Rectal smooth muscle tissue (tissue), 1 donor: ENCODE data around the gene BMP8B.
"Not testable (repeated sequence)": the region's sequence is repeated elsewhere in the genome, so short reads cannot be mapped to it uniquely, and the experiment has no call there.

ENCODE experiments used
- H3K27ac ChIP-seq: one replicate; pipeline ENCODE4 v1.7.0; 2013; ENCODE audit warnings: low read depth, low read length, inconsistent platforms
- H3K27me3 ChIP-seq: one replicate; pipeline ENCODE4 v1.7.0; 2013; ENCODE audit warnings: low read length; ENCODE audit not compliant: control insufficient read depth, insufficient read depth
- H3K36me3 ChIP-seq: one replicate; pipeline ENCODE4 v1.7.0; 2013; ENCODE audit warnings: low read length; ENCODE audit not compliant: control insufficient read depth, insufficient read depth
- H3K4me1 ChIP-seq: one replicate; pipeline ENCODE4 v1.7.0; 2013; ENCODE audit warnings: low read length; ENCODE audit not compliant: control insufficient read depth, insufficient read depth
- H3K4me3 ChIP-seq: one replicate; pipeline ENCODE4 v1.7.0; 2013; ENCODE audit warnings: low read length
- H3K9ac ChIP-seq: one replicate; pipeline ENCODE4 v1.7.0; 2013; ENCODE audit warnings: low read length

Gene BMP8B

GRCh38 chr1:39771022-39771532 lies 17.6 kb downstream of the BMP8B start, which contains the start of gene OXCT2:
Gene OXCT2 (minus strand): TSS chr1:39771348. CDS start chr1:39771255, 93 bp downstream.
- H3K4me3 ChIP-seq, H3K4me1 ChIP-seq, H3K27me3 ChIP-seq, H3K36me3 ChIP-seq, H3K27ac ChIP-seq, H3K9ac ChIP-seq: not testable (repeated sequence)

- not testable (repeated sequence) for H3K4me3 ChIP-seq, H3K36me3 ChIP-seq, H3K27ac ChIP-seq
Observed at GRCh38 chr1:39770100-39771021, 18.3 kb downstream of the BMP8B start.

GRCh38 chr1:39769502-39769901 lies 19.2 kb downstream of the BMP8B start:
- not testable (repeated sequence) for H3K4me1 ChIP-seq, H3K36me3 ChIP-seq, H3K9ac ChIP-seq, H3K27me3 ChIP-seq, H3K4me3 ChIP-seq, H3K27ac ChIP-seq

More at GRCh38 chr1:39770100-39771021, 18.3 kb downstream of the BMP8B start:
- not testable (repeated sequence) for H3K9ac ChIP-seq, H3K27me3 ChIP-seq, H3K4me1 ChIP-seq

GRCh38 chr1:39766466-39766865 lies 22.2 kb downstream of the BMP8B start:
- not testable (repeated sequence) for H3K4me1 ChIP-seq, H3K36me3 ChIP-seq, H3K9ac ChIP-seq, H3K4me3 ChIP-seq, H3K27me3 ChIP-seq, H3K27ac ChIP-seq

GRCh38 chr1:39764512-39764911 lies 24.2 kb downstream of the BMP8B start:
- H3K4me1 ChIP-seq, H3K9ac ChIP-seq, H3K4me3 ChIP-seq, H3K27me3 ChIP-seq, H3K36me3 ChIP-seq, H3K27ac ChIP-seq: not testable (repeated sequence)

GRCh38 chr1:39763619-39764374 lies 24.9 kb downstream of the BMP8B start:
- H3K4me3 ChIP-seq, H3K27me3 ChIP-seq, H3K27ac ChIP-seq, H3K36me3 ChIP-seq, H3K4me1 ChIP-seq, H3K9ac ChIP-seq: not testable (repeated sequence)

GRCh38 chr1:39762550-39763540 lies 25.8 kb downstream of the BMP8B start:
- H3K27me3 ChIP-seq, result no peaks in the 10 kb centered on the region
- H3K36me3 ChIP-seq, result peaks cover 3% of the 10 kb centered on the region
- H3K4me3 ChIP-seq, result no peak overlapping the region
- no peak overlapping the region for H3K9ac ChIP-seq
- H3K27ac ChIP-seq, result no peak overlapping the region
- no peaks in the 10 kb centered on the region for H3K4me1 ChIP-seq

GRCh38 chr1:39761557-39762260 lies 27.0 kb downstream of the BMP8B start:
- Histone ChIP-seq H3K4me3 (no peak overlapping the region), H3K36me3 (peaks cover 9% of the 10 kb centered on the region), H3K4me1 (no peaks in the 10 kb centered on the region), H3K27me3 (no peaks in the 10 kb centered on the region), H3K27ac (no peak overlapping the region), H3K9ac (no peak overlapping the region)

GRCh38 chr1:39761016-39761415 lies 27.6 kb downstream of the BMP8B start:
- H3K27ac ChIP-seq, result no peak overlapping the region
- peaks cover 12% of the 10 kb centered on the region for H3K36me3 ChIP-seq
- H3K27me3 ChIP-seq, result no peaks in the 10 kb centered on the region
- H3K4me1 ChIP-seq, result no peaks in the 10 kb centered on the region
- no peak overlapping the region for H3K4me3 ChIP-seq
- no peak overlapping the region for H3K9ac ChIP-seq

GRCh38 chr1:39760074-39761008 lies 28.3 kb downstream of the BMP8B start:
- no peak overlapping the region for H3K27ac ChIP-seq
- H3K27me3 ChIP-seq, result no peaks in the 10 kb centered on the region
- no peaks in the 10 kb centered on the region for H3K4me1 ChIP-seq
- no peak overlapping the region for H3K4me3 ChIP-seq
- no peak overlapping the region for H3K9ac ChIP-seq
- peaks cover 18% of the 10 kb centered on the region for H3K36me3 ChIP-seq

- no peaks in the 10 kb centered on the region for H3K4me1 ChIP-seq
- H3K9ac ChIP-seq, result no peak overlapping the region
- H3K27ac ChIP-seq, result no peak overlapping the region
- peaks cover 27% of the 10 kb centered on the region for H3K36me3 ChIP-seq
- H3K4me3 ChIP-seq, result no peak overlapping the region
- no peaks in the 10 kb centered on the region for H3K27me3 ChIP-seq
Observed at GRCh38 chr1:39759436-39759726, 29.3 kb downstream of the BMP8B start.
